ENCODE data around the gene FRRS1L. TPM values are rescaled to one million over a fixed set of nuclear protein-coding genes. Genes with fewer than 3 reads are reported as not detected.

Gene FRRS1L
- total RNA-seq, 1 donor from 2014 or later = 0.69 TPM

Other genes with a start within 250 kb of the FRRS1L start
- gene ELP1, start 233.1 kb downstream of the FRRS1L start, total RNA-seq = 19.8 and 22.2 TPM in 2 replicates
- gene ABITRAM, start 232.8 kb downstream of the FRRS1L start, total RNA-seq = 2.7 and 8.8 TPM in 2 replicates
- gene CTNNAL1, start 153.8 kb downstream of the FRRS1L start, total RNA-seq = 174 and 182 TPM in 2 replicates
- 37.8 and 57.1 TPM in 2 replicates for gene TMEM245, start 47.3 kb downstream of the FRRS1L start, total RNA-seq
- gene EPB41L4B, start 153.8 kb upstream of the FRRS1L start, total RNA-seq = 5.9 and 7.6 TPM in 2 replicates